ENCODE measurements around the gene EOLA1.

DNA sequence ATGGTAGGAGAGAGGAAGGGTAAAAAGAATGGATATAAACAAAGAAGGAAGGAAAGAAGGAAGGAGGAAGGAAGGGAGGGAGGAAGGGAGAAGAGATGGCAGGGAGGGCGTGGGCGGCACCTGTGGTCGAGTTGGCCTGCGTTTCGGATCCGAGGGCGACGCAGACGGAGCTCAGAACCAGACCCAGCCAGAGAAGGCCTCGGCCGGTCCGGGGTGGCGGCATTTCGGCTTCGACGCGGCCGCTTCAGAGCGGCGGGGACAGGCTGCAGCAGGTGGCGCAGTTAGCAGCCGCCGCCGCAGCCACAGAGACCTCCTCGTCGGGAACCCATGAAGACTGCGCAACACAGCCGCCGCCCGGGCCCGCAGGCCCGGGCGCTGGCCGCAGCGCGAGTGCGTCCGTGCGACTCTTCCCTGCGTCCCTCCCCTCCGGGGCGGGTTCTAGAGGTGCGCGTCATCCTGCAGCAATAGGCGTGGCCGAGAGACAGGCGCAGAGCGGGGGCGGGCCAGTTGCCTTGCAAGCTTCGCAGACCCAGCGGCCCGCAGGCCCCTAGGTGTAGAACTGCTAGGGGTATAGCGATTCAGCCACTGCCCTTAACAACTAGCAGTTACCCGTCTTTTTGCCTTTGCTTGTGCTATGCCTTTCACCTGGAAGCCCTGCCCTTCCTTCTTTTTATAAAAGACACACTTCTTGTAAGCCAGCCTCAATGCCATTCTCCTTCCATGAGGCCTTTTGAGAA lies 35.7 kb upstream of the EOLA1 start, which contains the start of gene IDS:
- TF ChIP-seq SP1 (IDR thresholded peaks at IDR 0.05) (no peak), NFRKB (IDR thresholded peaks at IDR 0.05) (no peak), FOXA1 (IDR thresholded peaks at IDR 0.05) (no peak), SUZ12 (IDR thresholded peaks at IDR 0.05) (no peak), ZNF384 (IDR thresholded peaks at IDR 0.05) (no peak), ELF4 (IDR thresholded peaks at IDR 0.05) (no peak), BHLHE40 (IDR thresholded peaks at IDR 0.05; ENCODE audit: borderline replicate concordance) (no peak), HDGF (IDR thresholded peaks at IDR 0.05; ENCODE audit: borderline replicate concordance) (no peak), LEF1 (IDR thresholded peaks at IDR 0.05; ENCODE audit: borderline replicate concordance) (no peak), ARNT (IDR thresholded peaks at IDR 0.05) (no peak), FOXM1 (IDR thresholded peaks at IDR 0.05; ENCODE audit: borderline replicate concordance) (no peak), FOXK2 (IDR thresholded peaks at IDR 0.05) (no peak)

Data from HEK293T (cell line).